Fibroblast of skin of right quadriceps (primary cell): ENCODE data around the gene ACTA2.

Experiments used
- DNase-seq: peaks from one replicate; pipeline ENCODE4 v3.0.0-alpha.2; 2013

ACTA2 gene

GRCh38 chr10:88980800-88981199, 28.2 kb upstream of the ACTA2 start:
- DNase-seq: no peak

- no peak for DNase-seq
Measured at GRCh38 chr10:88980247-88980646, 27.7 kb upstream of the ACTA2 start.

GRCh38 chr10:88979603-88980002, 27.0 kb upstream of the ACTA2 start:
- DNase-seq: no peak

- peak; percentile 89 for DNase-seq
Measured at GRCh38 chr10:88979153-88979562, 26.6 kb upstream of the ACTA2 start.

- DNase-seq: no peak
Measured at GRCh38 chr10:88978463-88978862, 25.9 kb upstream of the ACTA2 start.

GRCh38 chr10:88975377-88975720, 22.8 kb upstream of the ACTA2 start:
- DNase-seq: no peak

GRCh38 chr10:88974446-88975376, 22.1 kb upstream of the ACTA2 start:
- no peak for DNase-seq

GRCh38 chr10:88974012-88974411, 21.4 kb upstream of the ACTA2 start:
- peak; percentile 48 for DNase-seq

GRCh38 chr10:88971221-88972061, 18.9 kb upstream of the ACTA2 start:
- DNase-seq: no peak

- DNase-seq: peak; percentile 31
Measured at GRCh38 chr10:88968391-88968790, 15.8 kb upstream of the ACTA2 start.

GRCh38 chr10:88966797-88967196, 14.2 kb upstream of the ACTA2 start:
- no peak for DNase-seq

GRCh38 chr10:88964869-88965415, 12.4 kb upstream of the ACTA2 start:
- peak; percentile 48 for DNase-seq

- DNase-seq: no peak
Measured at GRCh38 chr10:88964360-88964759, 11.8 kb upstream of the ACTA2 start.

GRCh38 chr10:88963318-88963717, 10.7 kb upstream of the ACTA2 start:
- DNase-seq: no peak

GRCh38 chr10:88962336-88962735, 9.8 kb upstream of the ACTA2 start:
- DNase-seq: no peak

GRCh38 chr10:88961266-88961665, 8.7 kb upstream of the ACTA2 start:
- no peak for DNase-seq

- no peak for DNase-seq
Measured at GRCh38 chr10:88960802-88961201, 8.2 kb upstream of the ACTA2 start.

- no peak for DNase-seq
Measured at GRCh38 chr10:88958721-88959120, 6.1 kb upstream of the ACTA2 start.

- DNase-seq: no peak
Measured at GRCh38 chr10:88957381-88957780, 4.8 kb upstream of the ACTA2 start.

GRCh38 chr10:88954458-88955083, 2.0 kb upstream of the ACTA2 start:
- no peak for DNase-seq

GRCh38 chr10:88953662-88954061, 1.1 kb upstream of the ACTA2 start:
- no peak for DNase-seq

GRCh38 chr10:88949912-88950837, 2.4 kb downstream of the ACTA2 start:
- DNase-seq: peak; percentile 46
